Keratinocyte (primary cell): ENCODE measurements around the gene CHD2.

Experiments used
- CTCF ChIP-seq, 3 experiments: IDR thresholded peaks in 1 of 3; conservative IDR thresholded peaks in 1 of 3; optimal IDR thresholded peaks in 1 of 3; 2 replicates in 2 of 3; 3 replicates in 1 of 3; pipeline versions ENCODE3 to v1.5.1; 2011; ENCODE audit warnings: low read length in 3 of 3, mild to moderate bottlenecking in 3 of 3, moderate library complexity in 2 of 3, control low read depth in 1 of 3, inconsistent platforms in 1 of 3; ENCODE audit not compliant: insufficient read depth in 2 of 3; ENCODE audit errors: extremely low read depth in 1 of 3
- EZH2 ChIP-seq: IDR thresholded peaks from one replicate; pipeline ENCODE4 v1.6.1; 2012; ENCODE audit warnings: inconsistent platforms, mild to moderate bottlenecking, low read length, moderate library complexity

- TF ChIP-seq CTCF (optimal IDR thresholded peaks at IDR 0.05 in 1 of 3, IDR thresholded peaks at IDR 0.05 in 1 of 3, conservative IDR thresholded peaks at IDR 0.05 in 1 of 3; ENCODE audit: extremely low read depth in 1 of 3, insufficient read depth in 2 of 3, low read length in 3 of 3) (no peak), EZH2 (no peak)
Measured at GRCh38 chr15:93005133-93005532, 105.0 kb downstream of the CHD2 start.
